Esophagus squamous epithelium (tissue), 5 donors: ENCODE data around the gene HS6ST1. TPM values are rescaled to one million over a fixed set of nuclear protein-coding genes. Genes with fewer than 3 reads are reported as not detected.

Experiments used
- DNase-seq: peaks from one replicate; lab custom pipeline; 2025; lab: John Stamatoyannopoulos, UW
- H3K27ac ChIP-seq, 4 donors: fragments of 200-600 bp; sonication (generic); one replicate each; pipeline ENCODE4 v1.5.1; 2016 to 2019; ENCODE audit warnings: mild to moderate bottlenecking in 1 of 4
- H3K27me3 ChIP-seq, 4 donors: fragments of 200-600 bp; sonication (generic); 1 replicate in 3 of 4; 2 replicates in 1 of 4; pipeline versions ENCODE4 v1.5.1 to v1.6.0; 2017 to 2021; ENCODE audit warnings: antibody characterized with exemption in 1 of 4
- H3K36me3 ChIP-seq, 3 donors: fragments of 200-600 bp; sonication (generic); one replicate each; pipeline ENCODE4 v1.5.1; 2016 to 2019
- H3K4me1 ChIP-seq, 3 donors: fragments of 200-600 bp; sonication (generic); one replicate each; pipeline ENCODE4 v1.5.1; 2017 to 2019
- H3K4me3 ChIP-seq, 4 donors: fragments of 200-600 bp; sonication (generic); 1 replicate in 3 of 4; 2 replicates in 1 of 4; pipeline ENCODE4 v1.5.1; 2016 to 2019; ENCODE audit warnings: mild to moderate bottlenecking in 2 of 4, moderate library complexity in 1 of 4
- H3K9me3 ChIP-seq, 3 donors: fragments of 200-600 bp; sonication (generic); one replicate each; pipeline ENCODE4 v1.5.1; 2016 to 2019
- CTCF ChIP-seq, 6 experiments: fragments of 450-650 bp in 4 of 6; fragments of 200-600 bp in 2 of 6; sonication (generic) in 2 of 6; IDR thresholded peaks; one replicate each; pipeline ENCODE4 v1.5.1; 2016 to 2019; ENCODE audit warnings: antibody characterized with exemption in 6 of 6, mild to moderate bottlenecking in 4 of 6, moderate library complexity in 4 of 6
- POLR2A ChIP-seq, 4 donors: fragments of 450-650 bp; IDR thresholded peaks; one replicate each; pipeline ENCODE4 v1.6.1; 2017; ENCODE audit warnings: antibody characterized with exemption in 4 of 4, mild to moderate bottlenecking in 4 of 4, moderate library complexity in 3 of 4
- WGBS, 2 donors: methylation state at CpG; one replicate each; pipeline ENCODE4 v1.1.5; 2018; 5-methylcytosine and 5-hydroxymethylcytosine counted together
- intact Hi-C: fragments of 100-400 bp; cut with DNase I; formaldehyde crosslinking; loops from one replicate; pipeline ENCODE4 v1.15.0; 2022
- total RNA-seq, 4 donors: library from RNA; depleted of rRNA; stranded (reverse); fragments of >200 nt; gene quantifications; one replicate each; pipeline ENCODE4 v1.1.0, GENCODE V29; 2016
- donor health status: DM: yes; HTN: yes; CAD: no.

HS6ST1 gene
- total RNA-seq, 4 donors from 2014 or later: 44.7 to 73.8 (median 56.8) TPM

GRCh38 chr2:128281852-128282245 is 36.8 kb downstream of the HS6ST1 start:
- 100% methylated on average over 1 of the region's 2 CpGs; no CpG with 5 or more reads in 1 of the 2 donors for WGBS, 2 donors
- Histone ChIP-seq H3K9me3 (no peaks in the 10 kb centered on the region), H3K4me1 (peaks cover 34 to 88% (median 63%) of the 10 kb centered on the region in 3 donors), H3K27ac (peak overlapping the region in 3 of 4 donors; percentile 46 to 58 (median 50)), H3K4me3 (peak overlapping the region in 1 of 4 donors; percentile 22), H3K36me3 (peaks cover 0 to 72% (median under 1%) of the 10 kb centered on the region in 3 donors), H3K27me3 (no peaks in the 10 kb centered on the region)
- DNase-seq: no peak
- intact Hi-C loops: no loop called here
- TF ChIP-seq CTCF (IDR thresholded peaks at IDR 0.05) (no peak), POLR2A (IDR thresholded peaks at IDR 0.05) (no peak)

GRCh38 chr2:128280901-128281321 is 37.8 kb downstream of the HS6ST1 start:
- peaks cover 0 to 75% (median 0%) of the 10 kb centered on the region in 3 donors for H3K36me3 ChIP-seq
- intact Hi-C loops: no loop called here

GRCh38 chr2:128280158-128280871 is 38.4 kb downstream of the HS6ST1 start:
- peak overlapping the region in 3 of 4 donors; percentile 38 to 50 (median 46) for H3K27ac ChIP-seq
- peaks cover 0 to 75% (median 0%) of the 10 kb centered on the region in 3 donors for H3K36me3 ChIP-seq
- TF ChIP-seq CTCF (IDR thresholded peaks at IDR 0.05) (no peak), POLR2A (IDR thresholded peaks at IDR 0.05) (no peak)
- intact Hi-C loops: no loop called here
- 73% methylated on average over 2 of the region's 12 CpGs; no CpG with 5 or more reads in 1 of the 2 donors for WGBS, 2 donors
- H3K27me3 ChIP-seq: no peaks in the 10 kb centered on the region
- no peaks in the 10 kb centered on the region for H3K9me3 ChIP-seq
- H3K4me3 ChIP-seq: no peak overlapping the region
- DNase-seq: no peak
- H3K4me1 ChIP-seq: peaks cover 32 to 77% (median 49%) of the 10 kb centered on the region in 3 donors

More at GRCh38 chr2:128280901-128281321, 37.8 kb downstream of the HS6ST1 start:
- no peak overlapping the region for H3K4me3 ChIP-seq
- peaks cover 32 to 79% (median 54%) of the 10 kb centered on the region in 3 donors for H3K4me1 ChIP-seq
- H3K27ac ChIP-seq: peak overlapping the region in 3 of 4 donors; percentile 38 to 50 (median 46)
- H3K9me3 ChIP-seq: no peaks in the 10 kb centered on the region
- no peak for DNase-seq
- no peaks in the 10 kb centered on the region for H3K27me3 ChIP-seq
- 70% methylated on average over 3 of the region's 5 CpGs; no CpG with 5 or more reads in 1 of the 2 donors for WGBS, 2 donors
- no peak for TF ChIP-seq POLR2A (IDR thresholded peaks at IDR 0.05)
- no peak for TF ChIP-seq CTCF (IDR thresholded peaks at IDR 0.05)

- TF ChIP-seq POLR2A (IDR thresholded peaks at IDR 0.05) (no peak), CTCF (IDR thresholded peaks at IDR 0.05) (no peak)
- Histone ChIP-seq H3K4me1 (peaks cover 32 to 76% (median 49%) of the 10 kb centered on the region in 3 donors), H3K9me3 (no peaks in the 10 kb centered on the region), H3K27me3 (no peaks in the 10 kb centered on the region), H3K36me3 (peaks cover 0 to 75% (median 0%) of the 10 kb centered on the region in 3 donors), H3K27ac (no peak overlapping the region), H3K4me3 (no peak overlapping the region)
- intact Hi-C loops: no loop called here
- 80% methylated on average over 1 of the region's 11 CpGs; no CpG with 5 or more reads in 1 of the 2 donors for WGBS, 2 donors
- DNase-seq: no peak
Measured at GRCh38 chr2:128279786-128280157, 38.9 kb downstream of the HS6ST1 start.

- Histone ChIP-seq H3K4me3 (no peak overlapping the region), H3K36me3 (peaks cover 0 to 79% (median 0%) of the 10 kb centered on the region in 3 donors), H3K9me3 (no peaks in the 10 kb centered on the region), H3K27ac (no peak overlapping the region), H3K27me3 (no peaks in the 10 kb centered on the region), H3K4me1 (peaks cover 32 to 71% (median 49%) of the 10 kb centered on the region in 3 donors)
- DNase-seq: no peak
- TF ChIP-seq POLR2A (IDR thresholded peaks at IDR 0.05): no peak
- no peak for TF ChIP-seq CTCF (IDR thresholded peaks at IDR 0.05)
- intact Hi-C loops: no loop called here
- WGBS, 2 donors: 87 to 91% methylated on average over 5 of the region's 7 CpGs
Measured at GRCh38 chr2:128279009-128279408, 39.7 kb downstream of the HS6ST1 start.
